Renal cortical epithelial cell (primary cell): ENCODE data around the gene MIGA1. TPM values are rescaled to one million over a fixed set of nuclear protein-coding genes. Genes with fewer than 3 reads are reported as not detected.

Experiments
- DNase-seq: peaks from one replicate; pipeline ENCODE4 v3.0.0-alpha.2; 2011; ENCODE audit warnings: low read depth
- total RNA-seq: library from RNA; depleted of rRNA; stranded (reverse); fragments of >200 nt; gene quantifications from 2 replicates; pipeline ENCODE4 v1.2.3, GENCODE V29; 2014

Gene MIGA1
- total RNA-seq, 1 donor from 2014 or later = 23.9 TPM

GRCh38 chr1:77845951-77846350, 66.5 kb downstream of the MIGA1 start:
- no peak for DNase-seq

- DNase-seq = no peak
Observed at GRCh38 chr1:77846966-77847365, 67.5 kb downstream of the MIGA1 start.

- no peak for DNase-seq
Observed at GRCh38 chr1:77847621-77848080, 68.2 kb downstream of the MIGA1 start.

DNA sequence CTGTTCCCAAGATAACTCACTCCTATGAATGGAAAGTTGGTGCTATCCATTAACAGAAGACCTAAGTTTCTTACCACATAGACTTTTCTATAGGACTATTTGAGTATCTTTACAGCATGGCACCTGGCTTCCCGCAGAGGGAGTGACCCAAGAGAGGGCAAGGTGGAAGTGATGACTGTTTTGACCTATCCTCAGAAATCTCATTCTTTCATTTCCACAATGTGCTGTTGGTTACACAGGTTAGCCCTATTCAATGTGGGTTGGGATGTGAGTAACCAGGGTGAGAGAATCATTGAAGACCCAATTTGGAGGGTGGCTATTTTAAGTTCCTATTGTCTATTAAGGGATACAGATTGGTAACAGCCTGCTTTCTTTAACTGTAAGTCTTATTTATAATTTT, 70.6 kb downstream of the MIGA1 start:
- no peak for DNase-seq

DNA sequence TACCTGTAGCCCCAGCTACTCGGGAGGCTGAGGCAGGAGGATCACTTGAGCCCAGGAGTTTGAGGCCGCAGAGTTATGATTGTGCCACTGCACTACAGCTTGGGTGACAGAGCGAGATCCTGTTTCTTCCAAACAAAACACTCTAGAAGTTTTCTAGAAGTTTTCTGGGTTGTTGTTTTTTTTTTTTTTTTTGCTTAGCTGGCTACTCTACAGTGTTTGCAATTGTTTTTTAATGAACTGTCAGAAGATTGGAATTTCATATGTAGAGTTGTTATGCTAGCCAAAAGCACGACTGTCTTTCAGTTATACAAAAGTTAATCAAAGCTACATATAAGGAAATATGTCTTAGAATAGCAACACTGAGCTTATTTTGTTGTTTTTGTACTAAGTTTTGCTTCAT, 78.1 kb downstream of the MIGA1 start:
- no peak for DNase-seq

GRCh38 chr1:77858725-77859124, 79.3 kb downstream of the MIGA1 start:
- no peak for DNase-seq

DNA sequence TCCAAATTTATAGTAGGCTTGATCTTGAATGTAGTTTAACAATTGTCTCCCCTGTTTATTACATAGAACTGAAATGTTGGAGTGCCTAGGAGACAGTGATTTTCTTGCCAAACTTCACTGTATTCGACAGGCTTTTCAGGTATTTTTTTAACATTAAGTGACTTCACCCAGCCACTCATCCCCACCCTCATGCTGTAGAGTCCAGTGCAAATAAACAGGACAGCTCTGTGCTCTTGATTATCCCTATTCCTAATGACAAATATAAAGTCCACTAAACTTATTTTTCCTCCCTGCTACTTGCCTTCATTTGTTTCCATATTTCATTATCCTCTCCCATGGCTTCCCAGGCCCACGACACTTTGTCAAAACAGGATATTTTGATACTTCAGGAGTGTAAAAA, 79.8 kb downstream of the MIGA1 start:
- DNase-seq = no peak

DNA sequence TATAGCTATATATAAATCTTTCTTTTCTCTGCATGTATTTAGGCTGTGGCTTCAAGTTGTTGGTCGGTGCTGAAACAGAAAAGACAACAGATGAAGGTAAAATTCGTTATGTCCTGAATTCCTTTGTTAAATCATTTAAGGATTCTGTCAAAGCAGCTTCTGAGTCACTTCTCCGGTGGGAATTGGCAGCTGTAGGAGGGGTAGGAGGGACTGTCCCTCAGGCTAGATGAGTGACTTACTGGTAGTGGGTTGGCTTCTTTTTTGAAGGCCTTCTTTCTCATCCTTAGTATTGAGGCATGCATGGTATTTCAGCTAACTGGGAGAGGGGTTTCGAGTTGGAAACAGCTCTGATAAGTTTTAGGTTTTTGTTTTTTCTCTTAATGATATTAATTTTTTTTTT, 86.8 kb downstream of the MIGA1 start:
- peak; percentile 36 for DNase-seq

DNA sequence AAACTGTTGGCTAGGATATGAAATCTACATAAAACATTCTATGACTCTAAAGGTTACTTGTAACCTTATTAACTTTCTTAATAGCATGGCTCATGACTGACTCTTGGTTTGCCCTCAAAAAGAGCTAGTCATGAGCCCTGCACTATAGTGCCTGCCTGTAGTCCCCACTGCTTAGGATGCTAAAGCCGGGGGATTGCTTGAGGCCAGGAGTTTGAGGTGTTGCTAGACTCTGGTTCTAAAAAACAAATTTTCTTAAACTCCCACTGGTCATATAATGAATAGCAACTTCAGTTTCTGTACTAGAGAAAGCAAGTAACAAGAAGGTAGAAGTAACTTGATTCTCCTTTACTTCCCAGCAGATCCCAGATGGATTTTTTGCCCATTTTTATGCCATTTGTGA, 93.2 kb downstream of the MIGA1 start:
- no peak for DNase-seq

DNA sequence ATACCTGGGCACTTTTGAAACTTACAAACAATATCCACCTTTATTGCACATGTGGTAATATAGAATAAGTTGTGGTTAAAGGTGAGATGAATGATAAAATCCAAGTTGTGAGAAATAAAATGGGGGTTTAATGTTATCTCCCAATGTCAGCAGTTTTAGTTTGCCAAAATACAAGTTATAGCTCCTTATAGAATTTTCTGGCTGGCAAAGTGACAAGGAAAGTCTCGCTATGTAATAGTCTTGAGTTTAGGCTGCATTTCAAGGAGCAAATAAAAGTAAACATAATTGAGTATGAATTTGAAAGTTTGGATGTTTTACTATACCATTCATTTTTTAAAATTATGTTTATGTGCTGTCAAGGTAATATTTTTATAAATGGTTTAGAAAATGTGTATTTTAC, 94.0 kb downstream of the MIGA1 start:
- no peak for DNase-seq

DNA sequence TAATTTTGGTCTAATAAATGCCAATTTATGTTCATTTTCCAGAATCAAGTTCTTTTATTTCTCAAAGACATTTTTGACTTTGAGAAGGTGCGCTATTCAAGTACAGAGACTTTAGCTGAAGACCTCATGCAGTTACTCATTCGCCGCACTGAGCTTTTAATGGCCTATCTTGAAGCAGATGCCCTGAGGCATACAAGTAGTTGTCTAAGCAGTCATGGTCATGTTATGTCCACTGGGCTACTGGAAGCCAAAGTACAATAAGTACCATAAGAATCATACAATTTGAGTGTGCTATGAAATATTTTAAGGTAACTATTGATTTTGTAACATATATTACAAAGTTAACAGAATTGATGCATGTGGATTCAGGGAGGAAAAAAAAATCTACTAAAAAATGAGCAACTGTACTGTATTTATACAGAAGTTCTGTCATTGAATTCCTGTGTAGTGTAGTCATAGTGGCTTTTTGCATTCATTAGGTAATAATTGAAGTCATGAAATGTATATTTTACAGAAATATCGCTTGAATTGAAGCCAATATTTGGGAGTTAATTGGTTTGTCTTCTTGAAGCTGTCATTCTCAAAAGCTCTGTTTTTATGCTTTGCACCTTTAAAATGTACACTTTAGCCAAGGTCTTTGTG, 95.5 kb downstream of the MIGA1 start:
- peak; percentile 78 for DNase-seq

GRCh38 chr1:77876884-77877283, 97.4 kb downstream of the MIGA1 start:
- peak; percentile 28 for DNase-seq

DNA sequence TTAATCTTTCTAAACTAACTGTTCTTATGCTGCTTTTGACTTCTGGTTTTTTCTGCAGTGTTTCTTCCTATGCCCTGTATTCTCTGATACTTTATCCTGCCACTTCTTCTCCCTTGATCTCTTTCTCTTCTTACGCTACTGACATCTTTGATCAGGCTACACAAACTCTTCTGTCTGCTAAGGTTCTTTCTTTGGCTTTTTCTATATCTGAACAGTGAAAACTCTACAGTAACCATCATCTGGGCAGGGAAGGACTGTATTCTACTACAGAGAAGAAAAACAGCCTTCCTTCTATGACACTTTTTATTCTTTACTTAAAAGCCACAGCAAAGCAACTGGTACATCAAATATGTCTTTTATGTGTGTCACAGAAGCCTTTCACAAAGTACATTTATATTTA, 101.6 kb downstream of the MIGA1 start:
- DNase-seq = no peak

DNA sequence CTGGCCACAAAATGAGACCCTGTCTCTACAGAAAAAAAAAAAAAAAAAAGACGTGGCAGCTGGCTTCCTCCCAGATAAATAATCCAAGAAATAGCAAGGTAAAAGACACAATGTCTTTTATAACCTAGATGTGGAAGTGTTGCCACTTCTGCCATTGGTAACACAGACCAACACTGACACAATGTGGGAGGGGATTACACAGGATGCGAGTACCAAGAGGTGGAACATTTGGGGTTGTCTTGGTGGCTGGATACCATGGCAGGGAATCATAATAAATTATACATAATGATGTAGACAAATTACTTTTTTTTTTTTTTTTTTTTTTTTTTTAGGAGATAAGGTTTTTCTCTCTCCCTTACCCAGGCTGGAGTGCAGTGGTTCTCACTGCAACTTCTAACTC, 103.0 kb downstream of the MIGA1 start:
- DNase-seq = no peak

DNA sequence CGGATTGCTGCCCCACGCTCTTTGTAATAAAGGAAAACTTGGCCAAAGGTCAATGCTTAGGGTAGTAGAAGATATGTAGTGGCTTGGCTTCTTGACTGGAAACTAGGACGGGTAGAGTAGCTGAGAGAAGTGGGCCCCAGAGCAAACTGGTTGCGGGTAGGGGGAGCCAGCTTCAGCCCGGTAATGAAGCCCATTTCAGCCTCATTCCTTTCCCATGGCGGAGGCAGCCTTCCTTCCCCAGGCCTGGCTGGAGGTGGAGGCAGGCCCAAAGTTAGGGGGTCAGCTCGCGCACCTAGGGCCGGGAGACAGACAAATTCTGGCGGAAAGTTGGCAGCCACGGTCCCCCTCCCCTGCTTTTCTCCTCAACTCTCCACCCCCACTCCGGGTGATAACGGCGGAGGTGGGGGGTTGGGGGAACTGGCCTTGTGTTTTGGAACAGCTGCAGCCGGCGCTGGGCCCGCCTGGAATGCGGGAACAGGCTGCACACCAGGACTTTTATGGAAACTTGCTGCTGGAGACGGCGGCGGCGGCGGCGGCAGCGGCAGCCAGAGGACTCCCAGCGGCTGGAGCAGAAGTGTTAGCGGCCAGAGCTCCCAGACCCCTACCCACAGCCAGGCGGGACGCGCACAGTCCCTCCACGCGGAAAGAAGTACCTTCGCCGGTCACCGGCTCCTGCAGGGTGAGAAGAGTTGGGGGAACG, 108.8 kb downstream of the MIGA1 start, which contains the start of gene NEXN:
TSS of gene NEXN (plus strand) at position 544 of the 700 bp plus-strand sequence. CDS start 27,483 bp downstream, outside the sequence.
- DNase-seq = peak; percentile 48

GRCh38 chr1:77888781-77889642, 109.6 kb downstream of the MIGA1 start:
- peak; percentile 59 for DNase-seq

DNA sequence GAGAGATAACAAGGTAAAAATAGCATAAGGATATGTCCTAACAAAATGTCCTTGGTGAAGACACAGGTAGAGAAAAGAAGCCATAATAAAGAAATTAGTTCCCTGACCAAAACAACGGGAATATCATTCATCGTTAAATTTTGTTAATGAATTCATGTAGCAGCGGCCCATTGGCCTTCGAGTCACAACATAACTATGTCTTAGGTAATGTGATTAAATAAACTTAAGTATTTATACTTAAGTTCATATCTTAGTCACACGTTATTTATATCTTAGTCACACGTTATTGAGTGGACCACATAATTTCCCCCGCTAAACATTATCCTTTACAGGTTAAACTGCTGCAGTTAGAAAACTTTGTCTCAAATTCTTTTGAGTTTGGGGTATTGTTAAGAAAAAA, 110.2 kb downstream of the MIGA1 start:
- DNase-seq = peak; percentile 93

DNA sequence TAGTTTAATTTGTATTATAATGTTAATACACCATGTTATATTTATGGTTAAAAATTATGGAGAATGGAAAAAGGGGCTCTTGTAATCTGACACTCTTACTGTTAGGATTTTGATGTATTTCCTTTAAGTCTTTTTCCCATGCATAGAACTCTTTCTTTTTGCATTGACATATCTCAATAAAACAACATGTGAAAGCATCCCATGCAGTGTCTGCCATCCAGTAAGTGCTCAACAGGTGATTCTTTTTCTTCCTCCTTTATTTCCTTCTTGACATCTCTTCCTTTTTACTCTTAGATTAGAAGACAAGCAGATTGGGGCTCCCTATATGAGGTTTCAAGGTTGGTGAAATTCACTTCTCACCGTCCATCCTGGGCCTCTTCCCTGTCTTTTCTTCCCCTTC, 111.8 kb downstream of the MIGA1 start:
- DNase-seq = no peak

DNA sequence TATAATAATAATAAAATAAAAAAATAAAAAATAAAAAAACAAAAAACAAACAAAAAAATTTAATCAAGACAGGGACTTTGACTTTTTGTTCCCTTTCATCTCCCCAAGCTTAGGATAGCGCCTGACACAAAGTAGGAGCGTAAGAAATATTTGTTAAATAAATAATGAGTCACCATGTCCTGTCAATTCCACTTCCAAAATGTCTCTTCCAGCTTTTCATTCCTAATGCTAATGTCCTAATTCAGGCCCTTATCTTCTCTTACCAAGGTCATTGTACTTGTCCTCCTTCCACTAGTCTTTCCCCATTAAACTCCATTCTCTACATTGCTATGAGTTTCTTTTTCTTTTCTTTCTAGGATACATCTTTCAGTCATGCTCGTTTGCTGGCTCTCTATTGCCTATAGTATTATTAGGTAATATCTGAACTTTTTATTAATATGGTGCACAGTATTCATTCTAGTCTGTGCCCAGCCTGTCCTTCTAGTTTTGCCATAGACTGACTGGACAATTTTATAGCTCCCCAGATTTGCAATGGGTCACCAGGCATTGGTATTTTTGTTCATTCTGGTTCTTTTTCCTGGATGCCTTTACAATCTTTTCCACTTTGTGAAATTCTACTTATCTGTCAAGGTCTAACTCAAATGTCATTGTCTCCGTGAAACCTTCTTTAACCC, 120.3 kb downstream of the MIGA1 start:
- DNase-seq = no peak

DNA sequence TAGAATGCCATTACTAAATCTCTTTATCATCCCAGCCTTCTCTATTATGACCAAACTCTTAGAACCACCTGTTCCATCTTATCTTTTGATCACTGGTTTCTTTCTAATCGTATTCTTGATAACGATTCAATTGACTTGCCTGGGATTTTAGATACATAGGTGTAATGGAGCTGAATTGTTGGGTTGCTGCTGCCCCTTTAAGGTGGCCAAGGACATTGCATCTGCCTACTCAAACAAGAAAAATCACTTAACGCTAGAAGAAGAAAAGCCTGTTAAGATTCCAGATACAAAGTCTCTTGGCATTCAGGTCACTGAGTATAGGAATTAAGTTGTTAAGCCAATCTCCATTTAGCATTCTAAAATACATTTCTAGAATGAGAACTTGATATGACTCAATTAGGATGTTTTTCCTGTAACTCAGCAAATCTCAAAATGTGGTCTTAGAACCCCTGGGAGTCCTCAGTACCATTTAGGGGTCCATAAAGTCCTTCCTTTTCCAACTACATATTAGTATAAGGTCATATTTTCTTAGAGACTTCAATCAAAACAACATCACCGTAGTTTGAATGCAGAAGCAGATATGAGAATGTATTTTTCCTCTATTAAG, 121.3 kb downstream of the MIGA1 start:
- peak; percentile 78 for DNase-seq

GRCh38 chr1:77905603-77906002, 126.2 kb downstream of the MIGA1 start:
- DNase-seq = no peak
